Suprapubic skin (tissue), 4 donors: Measurements from ENCODE around the gene SYTL5. TPM values are rescaled to one million over a fixed set of nuclear protein-coding genes. Genes with fewer than 3 reads are reported as not detected.

Source experiments
- DNase-seq, 2 donors: peaks; one replicate each; pipeline ENCODE4 v3.0.0-alpha.2; 2019; ENCODE audit warnings: low spot score in 2 of 2
- H3K27ac ChIP-seq: fragments of 200-600 bp; sonication (generic); one replicate; pipeline ENCODE4 v1.5.1; 2019
- H3K27me3 ChIP-seq: fragments of 200-600 bp; sonication (generic); one replicate; pipeline ENCODE4 v1.5.1; 2019
- H3K36me3 ChIP-seq: fragments of 200-600 bp; sonication (generic); one replicate; pipeline ENCODE4 v1.5.1; 2019
- H3K4me1 ChIP-seq: fragments of 200-600 bp; sonication (generic); one replicate; pipeline ENCODE4 v1.5.1; 2019
- H3K4me3 ChIP-seq: fragments of 200-600 bp; sonication (generic); one replicate; pipeline ENCODE4 v1.5.1; 2019; ENCODE audit warnings: mild to moderate bottlenecking
- H3K9me3 ChIP-seq: fragments of 200-600 bp; sonication (generic); one replicate; pipeline ENCODE4 v1.5.1; 2019
- EP300 ChIP-seq: sonication (generic); formaldehyde crosslinking; IDR thresholded peaks from one replicate; pipeline ENCODE4 v1.6.1; 2017; ENCODE audit warnings: antibody characterized with exemption
- POLR2A ChIP-seq, 2 donors: fragments of 450-650 bp; IDR thresholded peaks; one replicate each; pipeline ENCODE4 v1.6.1; 2017; ENCODE audit warnings: antibody characterized with exemption in 2 of 2, mild to moderate bottlenecking in 2 of 2, moderate library complexity in 2 of 2
- POLR2AphosphoS5 ChIP-seq, 3 donors: sonication (generic); formaldehyde crosslinking; IDR thresholded peaks; one replicate each; pipeline ENCODE4 v1.6.1; 2017; ENCODE audit warnings: antibody characterized with exemption in 3 of 3
- WGBS: methylation state at CpG from one replicate; pipeline ENCODE4 v1.1.5; 2018; 5-methylcytosine and 5-hydroxymethylcytosine counted together
- total RNA-seq, 4 donors: library from RNA; depleted of rRNA; stranded (reverse); fragments of >200 nt; gene quantifications; one replicate each; pipeline ENCODE4 v1.1.0, GENCODE V29; 2016
- TF ChIP-seq, protein P1 (sequence below), 2 donors: fragments of 200-600 bp in 1 of 2; fragments of 450-650 bp in 1 of 2; sonication (generic) in 1 of 2; IDR thresholded peaks; one replicate each; pipeline ENCODE4 v1.5.1; 2016 to 2019; ENCODE audit warnings: antibody characterized with exemption in 2 of 2, mild to moderate bottlenecking in 1 of 2, moderate library complexity in 1 of 2

The SYTL5 gene
- total RNA-seq, 4 donors from 2014 or later, result 0.25 to 0.65 (median 0.37) TPM

DNA sequence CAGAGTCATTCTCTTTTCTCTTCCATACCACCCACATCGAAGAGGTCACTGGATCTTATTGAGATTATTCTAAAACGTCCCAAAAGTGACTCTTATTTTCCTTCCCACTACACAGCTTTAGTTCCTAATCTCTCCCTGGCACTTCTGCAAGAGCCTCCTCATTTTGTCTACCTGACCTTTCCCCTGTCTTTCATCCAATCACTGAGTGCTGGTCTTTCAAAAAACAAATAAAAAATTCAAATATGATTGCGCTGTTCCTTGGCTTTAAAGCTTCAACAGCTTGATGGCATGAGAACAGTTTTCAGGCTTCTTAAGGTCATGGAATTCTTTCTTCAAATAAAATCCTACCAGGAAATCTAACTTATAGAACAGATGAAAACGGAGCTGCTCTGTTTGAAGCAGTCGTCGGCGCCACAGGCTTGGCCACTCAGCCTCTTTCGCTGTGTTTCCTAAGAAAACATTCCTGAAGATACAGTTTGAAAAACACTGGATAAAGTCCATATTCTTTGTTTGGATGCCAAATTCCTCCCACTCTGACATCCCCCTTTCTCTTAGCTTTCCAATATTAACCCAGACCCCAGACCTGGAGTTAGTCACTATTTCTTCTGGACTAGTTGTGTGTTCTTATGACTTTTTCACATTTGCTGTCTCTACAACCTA is 12.5 kb downstream of the SYTL5 start:
- H3K27me3 ChIP-seq, result no peaks in the 10 kb centered on the region
- no peaks in the 10 kb centered on the region for H3K4me1 ChIP-seq
- H3K27ac ChIP-seq, result no peak overlapping the region
- no peaks in the 10 kb centered on the region for H3K36me3 ChIP-seq
- WGBS, result 66% methylated on average over 8 of the region's 8 CpGs
- no peaks in the 10 kb centered on the region for H3K9me3 ChIP-seq
- no peak overlapping the region for H3K4me3 ChIP-seq
- TF ChIP-seq, protein P1, sequence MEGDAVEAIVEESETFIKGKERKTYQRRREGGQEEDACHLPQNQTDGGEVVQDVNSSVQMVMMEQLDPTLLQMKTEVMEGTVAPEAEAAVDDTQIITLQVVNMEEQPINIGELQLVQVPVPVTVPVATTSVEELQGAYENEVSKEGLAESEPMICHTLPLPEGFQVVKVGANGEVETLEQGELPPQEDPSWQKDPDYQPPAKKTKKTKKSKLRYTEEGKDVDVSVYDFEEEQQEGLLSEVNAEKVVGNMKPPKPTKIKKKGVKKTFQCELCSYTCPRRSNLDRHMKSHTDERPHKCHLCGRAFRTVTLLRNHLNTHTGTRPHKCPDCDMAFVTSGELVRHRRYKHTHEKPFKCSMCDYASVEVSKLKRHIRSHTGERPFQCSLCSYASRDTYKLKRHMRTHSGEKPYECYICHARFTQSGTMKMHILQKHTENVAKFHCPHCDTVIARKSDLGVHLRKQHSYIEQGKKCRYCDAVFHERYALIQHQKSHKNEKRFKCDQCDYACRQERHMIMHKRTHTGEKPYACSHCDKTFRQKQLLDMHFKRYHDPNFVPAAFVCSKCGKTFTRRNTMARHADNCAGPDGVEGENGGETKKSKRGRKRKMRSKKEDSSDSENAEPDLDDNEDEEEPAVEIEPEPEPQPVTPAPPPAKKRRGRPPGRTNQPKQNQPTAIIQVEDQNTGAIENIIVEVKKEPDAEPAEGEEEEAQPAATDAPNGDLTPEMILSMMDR (IDR thresholded peaks at IDR 0.05), result no peak
- TF ChIP-seq POLR2AphosphoS5 (IDR thresholded peaks at IDR 0.05) (no peak), EP300 (no peak), POLR2A (IDR thresholded peaks at IDR 0.05) (no peak)
- DNase-seq, result no peak

DNA sequence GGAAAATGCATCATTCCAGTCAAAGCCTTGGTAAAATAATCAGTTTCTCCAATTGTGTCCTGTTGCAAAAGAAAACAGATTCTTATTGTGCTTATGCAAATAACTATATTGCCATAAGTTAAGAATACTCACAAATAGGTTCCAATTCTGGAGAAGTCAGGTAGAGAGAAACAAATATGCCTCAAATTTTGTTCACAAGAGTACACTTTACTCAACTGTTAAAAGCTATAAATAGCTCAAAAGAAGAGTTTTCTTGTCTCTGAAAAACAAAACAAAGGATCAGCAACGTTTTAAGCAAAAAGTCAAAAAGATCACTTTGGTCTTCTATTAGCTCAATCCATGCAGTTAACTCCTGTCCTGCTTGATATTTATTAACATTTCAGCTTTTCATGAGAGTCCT is 21.9 kb downstream of the SYTL5 start:
- Histone ChIP-seq H3K4me3 (no peak overlapping the region), H3K27ac (no peak overlapping the region), H3K36me3 (no peaks in the 10 kb centered on the region), H3K9me3 (no peaks in the 10 kb centered on the region), H3K27me3 (no peaks in the 10 kb centered on the region), H3K4me1 (no peaks in the 10 kb centered on the region)
- no peak for DNase-seq
- TF ChIP-seq POLR2A (IDR thresholded peaks at IDR 0.05) (no peak), POLR2AphosphoS5 (IDR thresholded peaks at IDR 0.05) (no peak)
- TF ChIP-seq, protein P1 (IDR thresholded peaks at IDR 0.05), result no peak
- 22% methylated on average over 1 of the region's 1 CpG for WGBS

DNA sequence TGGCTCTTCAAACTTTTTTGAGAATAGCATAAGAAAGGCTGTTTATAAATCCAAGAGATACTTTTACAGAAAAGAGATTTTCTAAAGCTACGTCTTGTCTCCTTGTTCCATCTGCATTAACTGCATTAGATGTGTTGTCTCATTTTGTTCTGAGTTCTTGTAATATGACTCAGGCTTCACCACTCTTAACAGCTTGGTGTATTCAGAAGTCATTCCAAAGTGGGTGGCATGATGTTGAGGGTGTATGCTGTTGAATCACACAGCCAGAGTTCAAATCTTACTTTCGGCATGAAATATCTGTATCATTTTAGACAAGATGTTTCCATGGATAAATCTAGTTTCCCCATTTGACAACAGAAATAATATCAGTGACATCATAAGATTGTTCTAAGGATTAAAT is 30.1 kb downstream of the SYTL5 start:
- no peak for DNase-seq
- Histone ChIP-seq H3K4me1 (no peaks in the 10 kb centered on the region), H3K9me3 (no peaks in the 10 kb centered on the region), H3K36me3 (no peaks in the 10 kb centered on the region), H3K27ac (no peak overlapping the region), H3K27me3 (no peaks in the 10 kb centered on the region), H3K4me3 (no peak overlapping the region)
- WGBS, result 83% methylated on average over 2 of the region's 2 CpGs
- TF ChIP-seq POLR2AphosphoS5 (IDR thresholded peaks at IDR 0.05) (no peak), EP300 (no peak), POLR2A (IDR thresholded peaks at IDR 0.05) (no peak)
- TF ChIP-seq, protein P1 (IDR thresholded peaks at IDR 0.05), result no peak

GRCh38 chrX:38038501-38038900 is 32.1 kb downstream of the SYTL5 start:
- H3K4me1 ChIP-seq, result no peaks in the 10 kb centered on the region
- H3K27me3 ChIP-seq, result no peaks in the 10 kb centered on the region
- H3K27ac ChIP-seq, result no peak overlapping the region
- DNase-seq, result no peak
- TF ChIP-seq, protein P1 (IDR thresholded peaks at IDR 0.05), result no peak
- TF ChIP-seq POLR2A (IDR thresholded peaks at IDR 0.05) (no peak), EP300 (no peak), POLR2AphosphoS5 (IDR thresholded peaks at IDR 0.05) (no peak)
- no peaks in the 10 kb centered on the region for H3K36me3 ChIP-seq
- WGBS, result 51% methylated on average over 2 of the region's 2 CpGs
- no peak overlapping the region for H3K4me3 ChIP-seq
- no peaks in the 10 kb centered on the region for H3K9me3 ChIP-seq

- no peak for TF ChIP-seq POLR2AphosphoS5 (IDR thresholded peaks at IDR 0.05)
- TF ChIP-seq, protein P1 (IDR thresholded peaks at IDR 0.05), result no peak
- no peak for TF ChIP-seq EP300
- no peak for TF ChIP-seq POLR2A (IDR thresholded peaks at IDR 0.05)
- Histone ChIP-seq H3K27me3 (no peaks in the 10 kb centered on the region), H3K4me1 (no peaks in the 10 kb centered on the region), H3K9me3 (no peaks in the 10 kb centered on the region), H3K4me3 (no peak overlapping the region), H3K36me3 (no peaks in the 10 kb centered on the region), H3K27ac (no peak overlapping the region)
- 60% methylated on average over 3 of the region's 3 CpGs for WGBS
- DNase-seq, result no peak
These were observed 34.9 kb downstream of the SYTL5 start for GRCh38 chrX:38041237-38041636.
